NCI-H748 (cell line): ENCODE data around the gene MAML2.

Experiments
- DNase-seq: peaks from one replicate; lab custom pipeline; 2025; ENCODE audit not compliant: unreplicated experiment; lab: John Stamatoyannopoulos, UW

The MAML2 gene

GRCh38 chr11:96019810-96020747 is 322.9 kb downstream of the MAML2 start:
- no peak for DNase-seq

GRCh38 chr11:96019281-96019680 is 323.7 kb downstream of the MAML2 start:
- DNase-seq, result no peak

- DNase-seq, result no peak
These were observed 325.1 kb downstream of the MAML2 start for GRCh38 chr11:96017856-96018255.

GRCh38 chr11:96016978-96017502 is 326.0 kb downstream of the MAML2 start:
- no peak for DNase-seq

- DNase-seq, result no peak
These were observed 327.0 kb downstream of the MAML2 start for GRCh38 chr11:96015906-96016565.

GRCh38 chr11:96014217-96014616 is 328.8 kb downstream of the MAML2 start:
- peak; percentile 4 for DNase-seq

- DNase-seq, result no peak
These were observed 329.4 kb downstream of the MAML2 start for GRCh38 chr11:96013461-96014213.

GRCh38 chr11:96012086-96012824 is 330.7 kb downstream of the MAML2 start:
- DNase-seq, result peak; percentile 71

- DNase-seq, result no peak
These were observed 332.3 kb downstream of the MAML2 start for GRCh38 chr11:96010683-96011082.

- no peak for DNase-seq
These were observed 334.8 kb downstream of the MAML2 start for GRCh38 chr11:96008161-96008720.

- DNase-seq, result no peak
These were observed 337.0 kb downstream of the MAML2 start for GRCh38 chr11:96006037-96006436.

GRCh38 chr11:96004862-96005261 is 338.1 kb downstream of the MAML2 start:
- no peak for DNase-seq

- no peak for DNase-seq
These were observed 340.2 kb downstream of the MAML2 start for GRCh38 chr11:96002754-96003290.

- no peak for DNase-seq
These were observed 340.7 kb downstream of the MAML2 start for GRCh38 chr11:96002339-96002738.

- DNase-seq, result no peak
These were observed 342.0 kb downstream of the MAML2 start for GRCh38 chr11:96001037-96001436.

GRCh38 chr11:95999711-96000406 is 343.1 kb downstream of the MAML2 start:
- no peak for DNase-seq

- no peak for DNase-seq
These were observed 346.3 kb downstream of the MAML2 start for GRCh38 chr11:95996621-95997235.

- DNase-seq, result no peak
These were observed 348.7 kb downstream of the MAML2 start for GRCh38 chr11:95994329-95994728.
